PFSK-1 (cell line): Measurements from ENCODE around the gene CACNG4. TPM values are rescaled to one million over a fixed set of nuclear protein-coding genes. Genes with fewer than 3 reads are reported as not detected.

ENCODE experiments used
- FOXP2 ChIP-seq: optimal IDR thresholded peaks from 2 replicates; pipeline ENCODE3; 2011; ENCODE audit warnings: borderline replicate concordance, control low read depth, inconsistent platforms; ENCODE audit not compliant: insufficient read depth; ENCODE audit errors: extremely low read length, extremely low read depth
- POLR2AphosphoS5 ChIP-seq: IDR thresholded peaks from 2 replicates; pipeline ENCODE4 v1.6.1; 2012; ENCODE audit warnings: low read depth, mild to moderate bottlenecking, control low read depth, low read length, moderate library complexity
- SIN3A ChIP-seq: IDR thresholded peaks from 2 replicates; pipeline ENCODE4 v1.6.1; 2012; ENCODE audit warnings: mild to moderate bottlenecking, low read length, moderate library complexity, borderline replicate concordance; ENCODE audit not compliant: insufficient read depth
- TAF1 ChIP-seq: IDR thresholded peaks from 2 replicates; pipeline ENCODE4 v1.6.1; 2012; ENCODE audit warnings: low read length, control low read depth, borderline replicate concordance; ENCODE audit not compliant: insufficient read depth
- polyA plus RNA-seq: library from polyadenylated mRNA; unstranded; fragments of >200 nt; gene quantifications from one replicate; pipeline ENCODE4 v1.2.1, GENCODE V29; 2012; ENCODE audit warnings: low read depth, missing spikeins; ENCODE audit not compliant: insufficient read length
- TF ChIP-seq, protein P1 (sequence below), 2 experiments: IDR thresholded peaks; 2 replicates each; pipeline versions ENCODE4 v1.6.1 to v1.8.0; 2011 to 2012; ENCODE audit warnings: low read depth in 2 of 2, low read length in 2 of 2, control low read depth in 1 of 2, inconsistent platforms in 1 of 2, mild to moderate bottlenecking in 1 of 2, moderate library complexity in 1 of 2; ENCODE audit not compliant: insufficient read depth in 1 of 2

CACNG4 gene
- polyA plus RNA-seq, result 1.2 TPM

DNA sequence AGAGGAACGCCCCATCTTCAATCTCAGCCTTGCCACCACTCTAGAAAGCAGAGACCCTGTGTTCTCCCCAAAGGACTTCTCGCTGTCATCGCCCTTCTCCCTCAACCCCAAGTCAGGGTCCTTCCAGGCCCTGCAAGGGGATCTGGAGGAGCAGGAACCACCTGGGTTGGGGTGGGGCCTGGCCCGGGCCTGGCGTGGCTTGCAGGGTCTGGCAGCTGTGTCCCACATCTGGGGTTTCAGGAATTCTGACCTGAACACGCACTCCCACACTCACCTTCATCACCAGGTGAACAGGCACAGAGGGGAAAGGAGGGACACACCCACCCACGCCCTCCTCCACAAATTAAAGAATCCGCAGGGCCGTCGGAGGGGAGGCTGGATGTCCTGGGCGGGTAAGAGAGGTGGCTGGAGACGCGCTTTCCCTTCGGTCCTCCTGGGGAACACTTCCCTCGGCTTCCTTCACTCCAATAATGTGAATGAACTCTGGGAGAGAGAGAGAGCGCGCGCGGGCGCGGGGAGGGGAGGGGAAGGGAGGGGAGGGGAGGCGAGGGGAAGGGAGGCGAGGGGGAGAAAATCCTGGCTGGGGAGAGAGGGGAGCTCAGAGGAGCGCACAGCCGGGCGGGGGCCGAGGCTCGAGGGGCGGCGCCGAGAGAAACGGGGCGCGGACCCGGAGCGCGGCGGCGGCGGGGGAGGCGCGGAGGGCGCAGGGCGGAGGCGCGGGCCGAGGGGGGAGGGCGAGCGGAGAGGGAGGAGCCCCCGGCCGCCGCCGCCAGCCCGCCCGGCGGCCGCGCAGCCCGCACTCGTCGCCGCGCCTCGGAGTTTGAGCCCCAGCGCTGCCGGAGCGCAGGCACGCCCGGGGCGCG is at the start of gene CACNG4:
TSS of gene CACNG4 (plus strand) at position 799 of the 863 bp plus-strand sequence. CDS start 205 bp downstream, outside the sequence.
- TF ChIP-seq, protein P1, sequence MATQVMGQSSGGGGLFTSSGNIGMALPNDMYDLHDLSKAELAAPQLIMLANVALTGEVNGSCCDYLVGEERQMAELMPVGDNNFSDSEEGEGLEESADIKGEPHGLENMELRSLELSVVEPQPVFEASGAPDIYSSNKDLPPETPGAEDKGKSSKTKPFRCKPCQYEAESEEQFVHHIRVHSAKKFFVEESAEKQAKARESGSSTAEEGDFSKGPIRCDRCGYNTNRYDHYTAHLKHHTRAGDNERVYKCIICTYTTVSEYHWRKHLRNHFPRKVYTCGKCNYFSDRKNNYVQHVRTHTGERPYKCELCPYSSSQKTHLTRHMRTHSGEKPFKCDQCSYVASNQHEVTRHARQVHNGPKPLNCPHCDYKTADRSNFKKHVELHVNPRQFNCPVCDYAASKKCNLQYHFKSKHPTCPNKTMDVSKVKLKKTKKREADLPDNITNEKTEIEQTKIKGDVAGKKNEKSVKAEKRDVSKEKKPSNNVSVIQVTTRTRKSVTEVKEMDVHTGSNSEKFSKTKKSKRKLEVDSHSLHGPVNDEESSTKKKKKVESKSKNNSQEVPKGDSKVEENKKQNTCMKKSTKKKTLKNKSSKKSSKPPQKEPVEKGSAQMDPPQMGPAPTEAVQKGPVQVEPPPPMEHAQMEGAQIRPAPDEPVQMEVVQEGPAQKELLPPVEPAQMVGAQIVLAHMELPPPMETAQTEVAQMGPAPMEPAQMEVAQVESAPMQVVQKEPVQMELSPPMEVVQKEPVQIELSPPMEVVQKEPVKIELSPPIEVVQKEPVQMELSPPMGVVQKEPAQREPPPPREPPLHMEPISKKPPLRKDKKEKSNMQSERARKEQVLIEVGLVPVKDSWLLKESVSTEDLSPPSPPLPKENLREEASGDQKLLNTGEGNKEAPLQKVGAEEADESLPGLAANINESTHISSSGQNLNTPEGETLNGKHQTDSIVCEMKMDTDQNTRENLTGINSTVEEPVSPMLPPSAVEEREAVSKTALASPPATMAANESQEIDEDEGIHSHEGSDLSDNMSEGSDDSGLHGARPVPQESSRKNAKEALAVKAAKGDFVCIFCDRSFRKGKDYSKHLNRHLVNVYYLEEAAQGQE (IDR thresholded peaks at IDR 0.05; ENCODE audit: insufficient read depth in 1 of 2, low read depth in 2 of 2, low read length in 2 of 2), result no peak
- no peak for TF ChIP-seq TAF1
- TF ChIP-seq SIN3A, result no peak
- TF ChIP-seq POLR2AphosphoS5, result no peak
- TF ChIP-seq FOXP2, result no peak

DNA sequence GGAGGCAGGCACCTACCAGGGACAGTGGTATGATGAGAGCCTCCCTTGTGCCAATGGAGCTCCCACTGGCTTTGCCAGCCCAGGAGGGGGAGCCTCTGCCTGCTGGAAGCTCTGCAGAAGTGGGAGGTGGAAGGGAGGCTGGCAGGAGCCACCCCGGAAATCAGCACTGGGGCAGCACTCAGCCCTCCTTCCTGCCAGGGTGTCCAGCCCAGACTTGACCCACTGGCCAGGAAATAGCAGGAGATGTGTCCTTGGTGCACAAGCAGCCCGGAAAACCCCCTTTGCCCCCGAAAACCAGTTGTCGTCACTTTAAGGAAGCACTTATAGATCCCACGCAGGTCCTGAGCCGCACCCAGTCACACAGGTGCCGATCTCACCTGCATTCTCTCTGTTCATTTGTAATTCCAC is 49.3 kb upstream of the CACNG4 start:
- TF ChIP-seq FOXP2, result no peak
- TF ChIP-seq, protein P1 (IDR thresholded peaks at IDR 0.05; ENCODE audit: insufficient read depth in 1 of 2, low read depth in 2 of 2, low read length in 2 of 2), result no peak
- TF ChIP-seq SIN3A, result no peak
- no peak for TF ChIP-seq POLR2AphosphoS5
- no peak for TF ChIP-seq TAF1

DNA sequence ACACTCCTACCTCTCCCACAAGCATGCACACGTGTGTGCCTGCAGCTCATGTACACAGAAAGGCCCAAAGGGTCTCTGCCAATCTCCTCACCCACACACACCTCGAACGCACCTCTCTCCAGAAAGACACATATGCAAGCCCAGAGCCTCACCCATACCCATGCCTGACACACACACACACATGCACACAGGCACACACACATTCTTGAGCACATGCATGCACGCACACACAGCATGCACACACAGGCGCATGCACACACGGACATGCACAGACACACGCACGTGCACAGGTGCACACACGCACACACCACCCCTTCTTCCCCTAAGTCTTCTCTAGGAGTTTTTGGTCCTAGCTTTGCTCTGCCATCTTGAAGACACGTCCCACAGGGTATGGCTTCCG is 48.7 kb upstream of the CACNG4 start:
- no peak for TF ChIP-seq SIN3A
- TF ChIP-seq, protein P1 (IDR thresholded peaks at IDR 0.05; ENCODE audit: insufficient read depth in 1 of 2, low read depth in 2 of 2, low read length in 2 of 2), result no peak
- TF ChIP-seq POLR2AphosphoS5, result no peak
- no peak for TF ChIP-seq TAF1
- TF ChIP-seq FOXP2, result no peak

DNA sequence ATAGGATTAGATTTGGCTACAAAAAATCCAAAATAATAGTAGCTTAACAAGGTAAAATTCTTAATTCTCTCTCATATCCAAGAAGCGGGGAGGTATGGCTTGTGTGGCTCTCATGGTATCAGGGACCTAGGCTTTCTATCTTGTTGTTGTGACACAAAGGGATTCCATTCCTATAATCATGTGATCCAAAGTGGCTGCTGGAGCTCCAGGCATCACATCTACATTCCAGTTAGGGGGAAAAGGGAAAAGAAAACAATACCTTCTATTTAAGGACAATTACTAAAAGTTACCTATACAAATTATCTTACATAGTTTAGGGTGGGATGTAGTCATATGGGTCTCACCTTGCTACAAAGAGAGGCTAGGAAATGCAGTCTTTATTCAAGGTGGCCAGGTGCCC is 47.6 kb upstream of the CACNG4 start:
- TF ChIP-seq SIN3A, result no peak
- TF ChIP-seq POLR2AphosphoS5, result no peak
- no peak for TF ChIP-seq FOXP2
- TF ChIP-seq TAF1, result no peak
- TF ChIP-seq, protein P1 (IDR thresholded peaks at IDR 0.05; ENCODE audit: insufficient read depth in 1 of 2, low read depth in 2 of 2, low read length in 2 of 2), result no peak
